SK-N-SH (cell line): ENCODE measurements around the gene NLRP14. TPM values are rescaled to one million over a fixed set of nuclear protein-coding genes. Genes with fewer than 3 reads are reported as not detected.

ENCODE experiments used
- CTCF ChIA-PET: fragments of 300-600, 350-600 bp; formaldehyde crosslinking; extraction: SDS; loops from one replicate; lab custom pipeline; 2021; lab: Yijun Ruan, JAX
- POLR2A ChIA-PET: fragments of 350-600 bp; sonication (Branson Sonifier 250); formaldehyde crosslinking; extraction: SDS; loops from one replicate; lab custom pipeline; 2020; ENCODE audit warnings: antibody characterized with exemption, inconsistent platforms; lab: Yijun Ruan, JAX
- DNase-seq: peaks from one replicate; pipeline ENCODE4 v3.0.0; 2012
- H2AFZ ChIP-seq: fragments of 200-600 bp; sonication (generic); 2 replicates; pipeline ENCODE4 v1.8.1; 2016; ENCODE audit warnings: antibody characterized with exemption, mild to moderate bottlenecking, low read depth
- H3F3A ChIP-seq: fragments of 200-600 bp; sonication (generic); replicated peaks from 2 replicates; pipeline ENCODE3; 2016; ENCODE audit warnings: antibody characterized with exemption, mild to moderate bottlenecking; ENCODE audit not compliant: insufficient read depth
- H3K27ac ChIP-seq, 2 experiments: fragments of 200-500 bp in 1 of 2; fragments of 200-600 bp in 1 of 2; sonication (Bioruptor generic) in 1 of 2; sonication (generic), shearing (Covaris generic) in 1 of 2; 2 replicates each; pipeline versions ENCODE4 v1.5.1 to v1.6.1; 2014 to 2016; ENCODE audit warnings: low read depth in 2 of 2, inconsistent platforms in 1 of 2, low read length in 1 of 2, mild to moderate bottlenecking in 1 of 2, mixed read lengths in 1 of 2
- H3K27me3 ChIP-seq: fragments of 200-600 bp; sonication (generic), shearing (Covaris generic); 2 replicates; pipeline ENCODE4 v1.6.1; 2016; ENCODE audit warnings: mixed run types; ENCODE audit not compliant: insufficient read depth
- H3K36me3 ChIP-seq, 2 experiments: fragments of 200-500 bp in 1 of 2; fragments of 200-600 bp in 1 of 2; sonication (Bioruptor generic) in 1 of 2; sonication (generic) in 1 of 2; replicated peaks in 1 of 2; 2 replicates each; pipeline versions ENCODE3 to v1.5.1; 2014 to 2016; ENCODE audit warnings: low read length in 1 of 2, mild to moderate bottlenecking in 1 of 2; ENCODE audit not compliant: insufficient read depth in 2 of 2, control insufficient read depth in 1 of 2
- H3K4me1 ChIP-seq, 2 experiments: fragments of 200-500 bp in 1 of 2; fragments of 200-600 bp in 1 of 2; sonication (Bioruptor generic) in 1 of 2; sonication (generic), shearing (Covaris generic) in 1 of 2; 2 replicates each; pipeline versions ENCODE4 v1.5.1 to v1.6.1; 2014 to 2016; ENCODE audit warnings: low read depth in 1 of 2, low read length in 1 of 2, mixed run types in 1 of 2; ENCODE audit not compliant: insufficient read depth in 2 of 2, control insufficient read depth in 1 of 2
- H3K4me2 ChIP-seq: fragments of 200-600 bp; sonication (generic), shearing (Covaris generic); 2 replicates; pipeline ENCODE4 v1.6.1; 2017; ENCODE audit warnings: mixed run types
- H3K4me3 ChIP-seq, 2 experiments: fragments of 200-500 bp in 1 of 2; fragments of 200-600 bp in 1 of 2; sonication (Bioruptor generic) in 1 of 2; sonication (generic), shearing (Covaris generic) in 1 of 2; 2 replicates each; pipeline versions ENCODE4 v1.5.1 to v1.8.1; 2014 to 2016; ENCODE audit warnings: low read depth in 2 of 2, inconsistent platforms in 1 of 2, low read length in 1 of 2, mild to moderate bottlenecking in 1 of 2, mixed read lengths in 1 of 2, moderate library complexity in 1 of 2
- H3K79me2 ChIP-seq: fragments of 200-600 bp; sonication (generic); 2 replicates; pipeline ENCODE4 v1.8.1; 2017; ENCODE audit warnings: mild to moderate bottlenecking; ENCODE audit not compliant: insufficient read depth
- H3K9ac ChIP-seq: fragments of 200-600 bp; sonication (generic); 2 replicates; pipeline ENCODE4 v1.6.1; 2017; ENCODE audit warnings: mixed run types
- H3K9me2 ChIP-seq: fragments of 200-600 bp; sonication (generic); 2 replicates; pipeline ENCODE4 v1.6.1; 2017; ENCODE audit warnings: mixed run types
- H3K9me3 ChIP-seq: fragments of 200-600 bp; sonication (generic); 2 replicates; pipeline ENCODE4 v1.6.1; 2017; ENCODE audit warnings: mixed run types, mild to moderate bottlenecking, moderate library complexity
- H4K20me1 ChIP-seq: fragments of 200-600 bp; sonication (generic); 2 replicates; pipeline ENCODE4 v1.6.1; 2017; ENCODE audit warnings: mild to moderate bottlenecking, mixed run types; ENCODE audit not compliant: insufficient read depth
- CTCF ChIP-seq: fragments of 200-600 bp; sonication (generic); IDR thresholded peaks from 2 replicates; pipeline ENCODE4 v1.6.1; 2017; ENCODE audit warnings: antibody characterized with exemption, mild to moderate bottlenecking, moderate library complexity
- ELF1 ChIP-seq: IDR thresholded peaks from 2 replicates; pipeline ENCODE4 v1.4.0; 2012
- EZH2phosphoT487 ChIP-seq: fragments of 200-600 bp; sonication (generic); IDR thresholded peaks from 2 replicates; pipeline ENCODE4 v1.6.1; 2017; ENCODE audit warnings: low read depth, mixed run types, mild to moderate bottlenecking, antibody characterized with exemption, moderate library complexity, borderline replicate concordance
- FOSL2 ChIP-seq: IDR thresholded peaks from 2 replicates; pipeline ENCODE4 v1.4.0; 2012; ENCODE audit warnings: low read depth, mild to moderate bottlenecking, moderate library complexity, borderline replicate concordance
- GABPA ChIP-seq: IDR thresholded peaks from 2 replicates; pipeline ENCODE4 v1.4.0; 2012; ENCODE audit warnings: low read depth, mild to moderate bottlenecking
- GATA2 ChIP-seq: sonication (generic); formaldehyde crosslinking; IDR thresholded peaks from 2 replicates; pipeline ENCODE4 v1.5.0; 2020; ENCODE audit warnings: mild to moderate bottlenecking, missing genetic modification reagents
- NRF1 ChIP-seq: IDR thresholded peaks from 2 replicates; pipeline ENCODE4 v1.6.1; 2012; ENCODE audit warnings: low read depth, mild to moderate bottlenecking, low read length
- RAD21 ChIP-seq: IDR thresholded peaks from 2 replicates; pipeline ENCODE4 v1.6.1; 2012; ENCODE audit warnings: mild to moderate bottlenecking, low read length
- RCOR1 ChIP-seq: fragments of 150-350 bp; IDR thresholded peaks from 2 replicates; pipeline ENCODE4 v1.6.1; 2017; ENCODE audit warnings: antibody characterized with exemption, low read length
- REST ChIP-seq: IDR thresholded peaks from 2 replicates; pipeline ENCODE4 v1.6.1; 2012; ENCODE audit warnings: mild to moderate bottlenecking, low read depth, low read length, moderate library complexity
- RXRA ChIP-seq: IDR thresholded peaks from 2 replicates; pipeline ENCODE4 v1.4.0; 2012; ENCODE audit warnings: low read depth, mild to moderate bottlenecking, borderline replicate concordance
- SIN3A ChIP-seq: IDR thresholded peaks from 2 replicates; pipeline ENCODE4 v1.6.1; 2012; ENCODE audit warnings: low read depth, mild to moderate bottlenecking, low read length, moderate library complexity, borderline replicate concordance
- ZBTB33 ChIP-seq: IDR thresholded peaks from 2 replicates; pipeline ENCODE4 v1.4.0; 2012; ENCODE audit warnings: low read depth, borderline replicate concordance
- WGBS: methylation state at CpG from one replicate; pipeline ENCODE4 v1.1.6; 2017; ENCODE audit warnings: low lambda C conversion rate; 5-methylcytosine and 5-hydroxymethylcytosine counted together
- polyA plus RNA-seq, 3 experiments: library from polyadenylated mRNA; depleted of rRNA; stranded (reverse); fragments of >200 nt; gene quantifications; 2 replicates each; pipeline ENCODE4 v1.2.3, GENCODE V29; 2012

The NLRP14 gene
- polyA plus RNA-seq, 1 of the 3 experiments (the other 2 are of a cell fraction), result not detected

- no peak for TF ChIP-seq ZBTB33
Measured at GRCh38 chr11:6995703-6996102, 24.6 kb upstream of the NLRP14 start (continued).

- Histone ChIP-seq H3K36me3 (peaks cover 8 to 11% of the 10 kb centered on the region in 2 experiments), H4K20me1 (no peaks in the 10 kb centered on the region), H3K9me3 (no peaks in the 10 kb centered on the region), H3K79me2 (no peaks in the 10 kb centered on the region), H3K27ac (no peak overlapping the region)
- TF ChIP-seq SIN3A, result no peak
- TF ChIP-seq NRF1, result no peak
- no peak for TF ChIP-seq RXRA
- no peak for TF ChIP-seq GABPA
- no peak for TF ChIP-seq RCOR1
- no peak for TF ChIP-seq GATA2 (CRISPR knock-in tag)
- TF ChIP-seq FOSL2, result no peak
- no peak for TF ChIP-seq ELF1
- TF ChIP-seq CTCF, result no peak
- no peak for TF ChIP-seq RAD21
- TF ChIP-seq, all 33 proteins: peak for 0
- H3K27me3 ChIP-seq, result no peaks in the 10 kb centered on the region
- no peaks in the 10 kb centered on the region for H3K4me1 ChIP-seq
- no peak overlapping the region for H3K9ac ChIP-seq
- ChIA-PET CTCF (no interaction called here), POLR2A (no interaction called here)
- 39% methylated on average over 3 of the region's 3 CpGs for WGBS
- H3F3A ChIP-seq, result no peaks in the 10 kb centered on the region
- H2AFZ ChIP-seq, result no peak overlapping the region
- no peak for DNase-seq
- H3K4me2 ChIP-seq, result peak overlapping the region; percentile 48; the same call in 1 of the 2 replicates
- no peak overlapping the region for H3K4me3 ChIP-seq
- H3K9me2 ChIP-seq, result no peaks in the 10 kb centered on the region
Measured at GRCh38 chr11:7004482-7004881, 15.8 kb upstream of the NLRP14 start.

- no peak overlapping the region for H3K27ac ChIP-seq
- no peak overlapping the region for H2AFZ ChIP-seq
- no peaks in the 10 kb centered on the region for H3K9me3 ChIP-seq
- DNase-seq, result no peak
- no peak overlapping the region for H3K4me2 ChIP-seq
- H3K9ac ChIP-seq, result no peak overlapping the region
- H3K36me3 ChIP-seq, result no peaks in the 10 kb centered on the region
- no peaks in the 10 kb centered on the region for H4K20me1 ChIP-seq
- POLR2A ChIA-PET, result no interaction called here
- H3K4me1 ChIP-seq, result peaks cover 0 to 4% of the 10 kb centered on the region in 2 experiments; a peak in 2 of 4 replicates
- 83% methylated on average over 1 of the region's 1 CpG for WGBS
- H3K4me3 ChIP-seq, result no peak overlapping the region
- H3F3A ChIP-seq, result peaks cover 4% of the 10 kb centered on the region
- CTCF ChIA-PET, result interaction anchor here (1.1 kb wide), 1 partner anchor 202 kb away, joined by 4 read pairs; no protein-coding TSS in a partner anchor
- no peaks in the 10 kb centered on the region for H3K9me2 ChIP-seq
- H3K79me2 ChIP-seq, result no peaks in the 10 kb centered on the region
- no peaks in the 10 kb centered on the region for H3K27me3 ChIP-seq
- TF ChIP-seq SIN3A (no peak), CTCF (no peak), REST (no peak), ZBTB33 (no peak), EZH2phosphoT487 (no peak), RCOR1 (no peak)
Measured at GRCh38 chr11:7014118-7014517, 6.2 kb upstream of the NLRP14 start.
